ENCODE measurements around the gene SLC40A1.

DNA sequence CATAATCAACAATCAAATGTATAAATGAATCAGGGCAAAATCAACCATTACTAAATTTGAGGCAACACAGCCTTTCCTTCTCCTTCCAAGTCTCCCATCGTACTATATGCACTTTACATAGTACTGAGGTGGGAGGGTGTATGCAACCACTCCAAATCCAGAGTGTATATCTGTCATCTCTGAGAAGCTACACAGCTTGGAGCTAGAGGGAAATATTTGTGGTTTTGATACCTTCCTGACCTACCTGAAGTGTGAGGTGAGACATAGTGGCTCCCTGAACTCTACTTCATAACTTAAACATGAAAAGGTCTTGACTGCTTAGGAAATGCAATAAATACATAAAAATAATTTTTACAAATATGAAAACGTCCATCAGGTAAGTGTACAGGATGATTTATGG lies 30.1 kb upstream of the SLC40A1 start:
- no peak for TF ChIP-seq POU5F1 (IDR thresholded peaks at IDR 0.05; ENCODE audit: low read depth, low read length)
- TF ChIP-seq YY1 (IDR thresholded peaks at IDR 0.05; ENCODE audit: low read depth, low read length): no peak

All from H1 (cell line).